Lower leg skin (tissue), 3 donors: Measurements from ENCODE around the gene ZNF280C.

Experiments used
- CTCF ChIP-seq, 3 donors: fragments of 450-650 bp; IDR thresholded peaks; one replicate each; pipeline ENCODE4 v1.5.1; 2016; ENCODE audit warnings: antibody characterized with exemption in 3 of 3, mild to moderate bottlenecking in 3 of 3, moderate library complexity in 2 of 3
- POLR2A ChIP-seq, 2 donors: fragments of 450-650 bp; IDR thresholded peaks; one replicate each; pipeline ENCODE4 v1.6.1; 2016 to 2017; ENCODE audit warnings: antibody characterized with exemption in 2 of 2, mild to moderate bottlenecking in 1 of 2, moderate library complexity in 1 of 2

GRCh38 chrX:130171446-130172126 lies 97.1 kb downstream of the ZNF280C start, which contains the start of gene RAB33A:
- no peak for TF ChIP-seq CTCF (IDR thresholded peaks at IDR 0.05)
- TF ChIP-seq POLR2A (IDR thresholded peaks at IDR 0.05), result no peak
